IMR-90 (cell line): ENCODE data around the gene ZBTB8B. TPM values are rescaled to one million over a fixed set of nuclear protein-coding genes. Genes with fewer than 3 reads are reported as not detected.

Source experiments
- ATAC-seq: fragments of 200-7000 bp; cut with Tn5 transposase; 2 replicates; pipeline ENCODE4 v1.9.1; 2020; ENCODE audit warnings: low read depth, mild to moderate bottlenecking, moderate library complexity
- BruUV-seq: library from RNA; stranded (reverse); fragments of 400-500 nt; replicated peaks from 2 replicates; lab custom pipeline; 2021; lab: Mats Ljungman, UMichigan
- CTCF ChIA-PET: fragments of 300-600 bp; formaldehyde crosslinking; extraction: SDS; loops from one replicate; lab custom pipeline; 2021; ENCODE audit warnings: antibody characterized with exemption; lab: Yijun Ruan, JAX
- POLR2A ChIA-PET: fragments of 300-600 bp; sonication (Branson Sonifier 250); formaldehyde crosslinking; loops from one replicate; lab custom pipeline; 2022; ENCODE audit warnings: antibody characterized with exemption; ENCODE audit not compliant: unreplicated experiment; lab: Charles Lee
- DNase-seq: peaks from one replicate; pipeline ENCODE4 v3.0.0; 2013
- H2AFZ ChIP-seq: replicated peaks from 2 replicates; pipeline ENCODE3; 2013; ENCODE audit warnings: low read length, mild to moderate bottlenecking; ENCODE audit not compliant: poor library complexity
- H2AK5ac ChIP-seq: 2 replicates; pipeline ENCODE4 v1.6.1; 2013; ENCODE audit warnings: low read depth, low read length, inconsistent platforms
- H2AK9ac ChIP-seq: replicated peaks from 2 replicates; pipeline ENCODE3; 2013; ENCODE audit warnings: mild to moderate bottlenecking, low read depth, low read length, moderate library complexity; ENCODE audit not compliant: poor library complexity
- H2BK120ac ChIP-seq: 2 replicates; pipeline ENCODE4 v1.6.1; 2013; ENCODE audit warnings: low read depth, low read length, inconsistent platforms
- H2BK15ac ChIP-seq: 3 replicates; pipeline ENCODE4 v1.6.1; 2013; ENCODE audit warnings: low read depth, low read length, inconsistent platforms
- H2BK20ac ChIP-seq: 2 replicates; pipeline ENCODE4 v1.6.1; 2013; ENCODE audit warnings: low read depth, mild to moderate bottlenecking, inconsistent platforms, low read length, moderate library complexity
- H2BK5ac ChIP-seq: 2 replicates; pipeline ENCODE4 v1.6.1; 2013; ENCODE audit warnings: mild to moderate bottlenecking, low read depth, low read length, inconsistent platforms; ENCODE audit not compliant: poor library complexity, severe bottlenecking
- H3K14ac ChIP-seq: replicated peaks from 2 replicates; pipeline ENCODE4 v1.6.1; 2013; ENCODE audit warnings: low read depth, low read length, inconsistent platforms
- H3K18ac ChIP-seq: 2 replicates; pipeline ENCODE4 v1.6.1; 2013; ENCODE audit warnings: low read depth, low read length, control low read depth
- H3K23ac ChIP-seq: 2 replicates; pipeline ENCODE4 v1.6.1; 2013; ENCODE audit warnings: low read depth, low read length, inconsistent platforms
- H3K27ac ChIP-seq: 2 replicates; pipeline ENCODE4 v1.5.1; 2013; ENCODE audit warnings: mild to moderate bottlenecking, control low read depth, low read length; ENCODE audit not compliant: insufficient read depth
- H3K27me3 ChIP-seq: 2 replicates; pipeline ENCODE4 v1.6.1; 2013; ENCODE audit warnings: low read length; ENCODE audit not compliant: control insufficient read depth, insufficient read depth
- H3K36me3 ChIP-seq: 2 replicates; pipeline ENCODE4 v1.6.1; 2013; ENCODE audit warnings: low read length, mixed read lengths; ENCODE audit not compliant: control insufficient read depth, insufficient read depth
- H3K4ac ChIP-seq: 2 replicates; pipeline ENCODE4 v1.6.1; 2013; ENCODE audit warnings: low read depth, low read length, inconsistent platforms
- H3K4me1 ChIP-seq: 2 replicates; pipeline ENCODE4 v1.6.1; 2013; ENCODE audit warnings: low read length, mixed read lengths; ENCODE audit not compliant: control insufficient read depth, insufficient read depth
- H3K4me2 ChIP-seq: 2 replicates; pipeline ENCODE4 v1.6.1; 2013; ENCODE audit warnings: low read depth, mild to moderate bottlenecking, control low read depth, low read length, moderate library complexity
- H3K4me3 ChIP-seq: 2 replicates; pipeline ENCODE4 v1.5.1; 2013; ENCODE audit warnings: low read depth, mild to moderate bottlenecking, control low read depth, low read length, moderate library complexity; ENCODE audit not compliant: insufficient read depth
- H3K56ac ChIP-seq: 2 replicates; pipeline ENCODE4 v1.6.1; 2013; ENCODE audit warnings: low read length, inconsistent platforms; ENCODE audit not compliant: insufficient read depth; ENCODE audit errors: extremely low read depth
- H3K79me1 ChIP-seq, 2 experiments: 2 replicates each; pipeline ENCODE4 v1.6.1; 2013; ENCODE audit warnings: low read length in 2 of 2, inconsistent platforms in 1 of 2, low read depth in 1 of 2
- H3K9ac ChIP-seq: 2 replicates; pipeline ENCODE4 v1.6.1; 2013; ENCODE audit warnings: low read depth, low read length, control low read depth
- H3K9me1 ChIP-seq: 2 replicates; pipeline ENCODE4 v1.6.1; 2013; ENCODE audit warnings: low read length, inconsistent platforms; ENCODE audit not compliant: insufficient read depth
- H3K9me3 ChIP-seq: 2 replicates; pipeline ENCODE4 v1.6.1; 2013; ENCODE audit warnings: low read length; ENCODE audit not compliant: control insufficient read depth, insufficient read depth
- H4K20me1 ChIP-seq: 2 replicates; pipeline ENCODE4 v1.6.1; 2013; ENCODE audit warnings: low read length, inconsistent platforms; ENCODE audit not compliant: insufficient read depth
- H4K5ac ChIP-seq: 2 replicates; pipeline ENCODE4 v1.6.1; 2013; ENCODE audit warnings: mild to moderate bottlenecking, low read depth, low read length, control low read depth
- H4K8ac ChIP-seq, 2 experiments: 2 replicates each; pipeline ENCODE4 v1.6.1; 2013; ENCODE audit warnings: low read depth in 2 of 2, low read length in 2 of 2, control low read depth in 1 of 2, inconsistent platforms in 1 of 2
- H4K91ac ChIP-seq: 2 replicates; pipeline ENCODE4 v1.6.1; 2013; ENCODE audit warnings: low read depth, low read length, inconsistent platforms; ENCODE audit not compliant: insufficient read depth
- CEBPB ChIP-seq: IDR thresholded peaks from 2 replicates; pipeline ENCODE4 v1.6.1; 2012; ENCODE audit warnings: low read depth, low read length, improper control_type of control experiment
- MAFK ChIP-seq: IDR thresholded peaks from 2 replicates; pipeline ENCODE4 v1.6.1; 2012; ENCODE audit warnings: low read depth, low read length, improper control_type of control experiment
- MXI1 ChIP-seq: IDR thresholded peaks from 2 replicates; pipeline ENCODE4 v1.6.1; 2012; ENCODE audit warnings: low read depth, mild to moderate bottlenecking, low read length, moderate library complexity, borderline replicate concordance
- NFE2L2 ChIP-seq: fragments of 150-350 bp; IDR thresholded peaks from 2 replicates; pipeline ENCODE4 v1.6.1; 2016; ENCODE audit warnings: low read depth, mild to moderate bottlenecking, low read length
- POLR2A ChIP-seq: IDR thresholded peaks from 2 replicates; pipeline ENCODE4 v1.6.1; 2012; ENCODE audit warnings: mild to moderate bottlenecking, low read depth, low read length
- RAD21 ChIP-seq: IDR thresholded peaks from 2 replicates; pipeline ENCODE4 v1.6.1; 2012; ENCODE audit warnings: low read length, improper control_type of control experiment
- SMC3 ChIP-seq: fragments of 150-350 bp; IDR thresholded peaks from 2 replicates; pipeline ENCODE4 v1.6.1; 2016; ENCODE audit warnings: low read depth, mild to moderate bottlenecking, antibody characterized with exemption, low read length, moderate library complexity
- WGBS, 2 experiments: methylation state at CpG; one replicate each; pipeline versions ENCODE4 v1.1.5 to v1.1.7; 2013; ENCODE audit warnings: missing lambda C conversion rate in 2 of 2; ENCODE audit not compliant: insufficient read length in 1 of 2; ENCODE audit errors: extremely low coverage in 2 of 2; 5-methylcytosine and 5-hydroxymethylcytosine counted together
- dilution Hi-C: fragments of 300-500 bp; cut with HindIII; formaldehyde crosslinking; loops from one replicate; pipeline ENCODE4 v1.14.3; 2018; ENCODE audit warnings: low sequenced_read_pairs; ENCODE audit not compliant: unreplicated experiment
- in situ Hi-C: fragments of 300-500 bp; cut with MboI; formaldehyde crosslinking; loops from 3 replicates; pipeline ENCODE4 v1.14.3; 2019; ENCODE audit warnings: low sequenced_read_pairs, inconsistent platforms, mixed read lengths
- intact Hi-C: fragments of 100-400 bp; cut with micrococcal nuclease; formaldehyde crosslinking; loops from 2 replicates; pipeline ENCODE4 v1.10.0; 2022
- polyA plus RNA-seq, 3 experiments: library from polyadenylated mRNA; depleted of rRNA; stranded (reverse); fragments of >200 nt; gene quantifications; 2 replicates each; pipeline ENCODE4 v1.2.3, GENCODE V29; 2012; ENCODE audit warnings: low replicate concordance in 1 of 3
- total RNA-seq: library from RNA; depleted of rRNA; stranded (reverse); fragments of >200 nt; gene quantifications from 2 replicates; pipeline ENCODE4 v1.2.3, GENCODE V29; 2012

ZBTB8B gene
- total and polyA plus RNA-seq, 2 of the 4 experiments (the other 2 are of a cell fraction) = not detected

GRCh38 chr1:32496127-32496526, 31.3 kb downstream of the ZBTB8B start:
- Histone ChIP-seq H4K8ac (peak overlapping the region in 1 of 2 experiments; percentile 47; a peak in 1 of 4 replicates), H3K56ac (no peak overlapping the region), H4K91ac (no peak overlapping the region), H3K27me3 (no peaks in the 10 kb centered on the region), H3K27ac (no peak overlapping the region), H2AK9ac (no peak overlapping the region), H3K9ac (peak overlapping the region; percentile 38; the same call in 1 of the 2 replicates), H4K5ac (no peak overlapping the region), H4K20me1 (no peaks in the 10 kb centered on the region; the same call in 1 of the 2 replicates), H3K4me1 (peaks cover 3% of the 10 kb centered on the region), H3K4me2 (peak overlapping the region; percentile 86), H3K79me1 (no peaks in the 10 kb centered on the region), H2AK5ac (no peak overlapping the region), H2BK5ac (no peak overlapping the region), H3K9me1 (no peaks in the 10 kb centered on the region), H2BK20ac (no peak overlapping the region), H2BK15ac (no peak overlapping the region), H3K4me3 (peak overlapping the region; percentile 9; the same call in 1 of the 2 replicates), H3K18ac (no peak overlapping the region), H2AFZ (no peak overlapping the region), H3K14ac (no peak overlapping the region), H2BK120ac (no peak overlapping the region), H3K4ac (no peak overlapping the region), H3K9me3 (no peaks in the 10 kb centered on the region), H3K36me3 (no peaks in the 10 kb centered on the region), H3K23ac (no peak overlapping the region)
- no TSS peak for BruUV-seq
- CTCF ChIA-PET = interaction anchor here (0.5 to 1.5 kb wide), 2 partner anchors 24 to 27 kb away, joined by 3 to 4 read pairs; no protein-coding TSS in a partner anchor
- DNase-seq (peak; percentile 55), ATAC-seq (no peak)
- in situ Hi-C loops = no loop called here
- TF ChIP-seq POLR2A = no peak
- TF ChIP-seq MXI1 = no peak
- TF ChIP-seq NFE2L2 = no peak
- peak; percentile 91 for TF ChIP-seq CEBPB
- TF ChIP-seq MAFK = no peak
- no peak for TF ChIP-seq SMC3
- TF ChIP-seq RAD21 = no peak
- WGBS, 2 experiments = no CpG with 5 or more reads among the region's 5 CpGs
- dilution Hi-C loops = no loop called here
- intact Hi-C loops = no loop called here
- POLR2A ChIA-PET = no interaction called here
